Measurements from ENCODE around the gene SNRPA1. TPM values are rescaled to one million over a fixed set of nuclear protein-coding genes. Genes with fewer than 3 reads are reported as not detected.

The SNRPA1 gene
- total and polyA plus RNA-seq, 9 of the 15 experiments (the other 6 are each of a cell fraction or from before 2014, with no cell fraction given): 62.7 to 245 (median 189) TPM

GRCh38 chr15:101266787-101267186 is 28.3 kb downstream of the SNRPA1 start:
- Histone ChIP-seq H3K4me1 (replicated peaks in 1 of 2; ENCODE audit: control insufficient read depth in 2 of 2, insufficient read depth in 2 of 2, low read length in 2 of 2) (peaks cover 5 to 8% of the 10 kb centered on the region in 2 experiments), H3K4me2 (ENCODE audit: insufficient read depth, low read length) (no peak overlapping the region), H4K20me1 (replicated peaks; ENCODE audit: control insufficient read depth, insufficient read depth, low read length) (0 out of 2 replicates have a peak, but pooled peaks cover 7% of the 10 kb centered on the region), H3K4me3 (no peak overlapping the region), H3K9me1 (ENCODE audit: control insufficient read depth, insufficient read depth, low read length) (no peaks in the 10 kb centered on the region), H3K9ac (ENCODE audit: insufficient read depth in 1 of 2, low read depth in 2 of 2, low read length in 2 of 2) (no peak overlapping the region), H3K9me3 (replicated peaks; ENCODE audit: control insufficient read depth, insufficient read depth, low read depth, low read length) (no peaks in the 10 kb centered on the region), H3K27ac (ENCODE audit: extremely low read depth, low read depth, low read length) (no peak overlapping the region), H3K79me2 (ENCODE audit: control insufficient read depth, insufficient read depth, low read length) (no peaks in the 10 kb centered on the region), H2AFZ (ENCODE audit: low read depth, low read length) (peak overlapping the region; percentile 70), H3K36me3 (ENCODE audit: control insufficient read depth, insufficient read depth, low read length) (peaks cover 15% of the 10 kb centered on the region), H3K27me3 (ENCODE audit: control insufficient read depth in 2 of 2, insufficient read depth in 2 of 2, low read length in 2 of 2) (peaks cover 3 to 24% of the 10 kb centered on the region in 2 experiments; a peak in 2 of 5 replicates)
- DNase-seq (ENCODE audit: extremely low read depth in 1 of 4, low spot score in 3 of 4) (peak in 1 of 4 experiments; percentile 19), FAIRE-seq (no peak), ATAC-seq (no peak)
- POLR2A ChIA-PET: interaction anchor here (0.6 to 2.9 kb wide), 9 partner anchors 9 to 337 kb away, joined by 3 to 16 read pairs (median 3); no protein-coding TSS in a partner anchor
- TF ChIP-seq ETV5 (CRISPR knock-in tag; IDR thresholded peaks at IDR 0.05; ENCODE audit: low read depth) (no peak), ZNF764 (CRISPR knock-in tag; IDR thresholded peaks at IDR 0.05; ENCODE audit: low read depth) (no peak), SPI1 (IDR thresholded peaks at IDR 0.05; ENCODE audit: borderline replicate concordance, low read depth, low read length) (no peak), BHLHE40 (IDR thresholded peaks at IDR 0.05; ENCODE audit: low read length) (no peak), MED1 (CRISPR knock-in tag; IDR thresholded peaks at IDR 0.05; ENCODE audit: borderline replicate concordance) (no peak), HDAC8 (tag; IDR thresholded peaks at IDR 0.05) (no peak)
- no TSS peak for BruUV-seq (replicated peaks)
- intact Hi-C loops (cut with micrococcal nuclease) (no loop called here), in situ Hi-C loops (cut with MboI) (loop anchor here (25.0 kb wide), 2 partner anchors 354 to 629 kb away; partner anchors contain the start of gene LRRK1)
- CTCF ChIA-PET (ENCODE audit: low intra/inter-chr PET ratio): interaction anchor here (0.7 kb wide), 1 partner anchor 158 kb away, joined by 5 read pairs; no protein-coding TSS in a partner anchor
- WGBS (ENCODE audit: insufficient coverage, low coverage, missing lambda C conversion rate): 68% methylated on average over 9 of the region's 9 CpGs

Data from K562 (cell line).